GM23248 (cell line): ENCODE results near the gene PI4K2B.

Experiments used
- EZH2 ChIP-seq: fragments of 200-600 bp; sonication (generic); IDR thresholded peaks from 2 replicates; pipeline ENCODE4 v1.6.1; 2018; ENCODE audit warnings: antibody characterized with exemption, mild to moderate bottlenecking; ENCODE audit not compliant: insufficient read depth, poor library complexity, severe bottlenecking
- EZH2phosphoT487 ChIP-seq: fragments of 200-600 bp; sonication (generic); IDR thresholded peaks from 2 replicates; pipeline ENCODE4 v1.6.1; 2018; ENCODE audit warnings: antibody characterized with exemption, moderate library complexity, mild to moderate bottlenecking, low read depth; ENCODE audit not compliant: insufficient read depth

- no peak for TF ChIP-seq EZH2
- no peak for TF ChIP-seq EZH2phosphoT487
Measured at GRCh38 chr4:25198713-25199112, 35.1 kb upstream of the PI4K2B start.
